Adrenal gland (tissue), 12 donors: Measurements from ENCODE around the gene ST6GALNAC5. TPM values are rescaled to one million over a fixed set of nuclear protein-coding genes. Genes with fewer than 3 reads are reported as not detected.
A peak's percentile ranks its signal among the peaks of the same experiment; 100 is the strongest.

Experiments used
- DNase-seq, 7 donors: peaks; one replicate each; pipeline ENCODE4 v3.0.0-alpha.2; 2019 to 2020
- H3K27ac ChIP-seq, 5 donors: fragments of 200-600 bp; sonication (generic) in 4 of 5; 1 replicate in 3 of 5; 2 replicates in 2 of 5; pipeline versions ENCODE4 v1.5.1 to v1.8.0; 2016 to 2020; ENCODE audit warnings: mild to moderate bottlenecking in 1 of 5
- H3K27me3 ChIP-seq: fragments of 200-600 bp; 2 replicates; pipeline ENCODE4 v1.8.0; 2021
- H3K36me3 ChIP-seq, 2 donors: fragments of 200-600 bp; replicated peaks in 1 of 2; 1 replicate in 1 of 2; 2 replicates in 1 of 2; pipeline versions ENCODE4 v1.5.1 to v1.8.0; 2018 to 2022
- H3K4me1 ChIP-seq, 2 donors: fragments of 200-600 bp; replicated peaks in 1 of 2; 1 replicate in 1 of 2; 2 replicates in 1 of 2; pipeline versions ENCODE4 v1.5.1 to v1.8.0; 2018 to 2021
- H3K4me3 ChIP-seq, 4 donors: fragments of 200-600 bp; sonication (generic) in 3 of 4; one replicate each; pipeline ENCODE4 v1.5.1; 2016 to 2018
- H3K9me3 ChIP-seq, 3 donors: fragments of 200-600 bp; sonication (generic) in 1 of 3; replicated peaks in 1 of 3; 1 replicate in 2 of 3; 2 replicates in 1 of 3; pipeline versions ENCODE4 v1.5.1 to v1.8.0; 2016 to 2021
- POLR2A ChIP-seq, 2 donors: fragments of 450-650 bp; IDR thresholded peaks; one replicate each; pipeline ENCODE4 v1.6.1; 2017; ENCODE audit warnings: antibody characterized with exemption in 2 of 2, mild to moderate bottlenecking in 2 of 2, moderate library complexity in 1 of 2
- WGBS, 4 donors: extraction: QIAGEN DNeasy Blood & Tissue Kit in 2 of 4; methylation state at CpG; one replicate each; pipeline versions ENCODE4 v1.1.5 to v1.1.7; 2013 to 2017; 5-methylcytosine and 5-hydroxymethylcytosine counted together
- intact Hi-C, 2 donors: fragments of 100-400 bp; cut with DNase I; formaldehyde crosslinking; loops; one replicate each; pipeline versions ENCODE4 v1.14.1 to v1.15.0; 2022 to 2023
- polyA plus RNA-seq, 3 donors: library from polyadenylated mRNA; stranded (reverse); fragments of 200-250 nt in 2 of 3; fragments of 350-450 nt in 1 of 3; fragmentation: Illumina TruSeq in 1 of 3; extraction: RNeasy Lipid Tissue Mini Kit (QIAGEN cat#74804) in 1 of 3; gene quantifications; one replicate each; pipeline ENCODE4 v1.2.3, GENCODE V29; 2013 to 2014
- total RNA-seq, 9 donors: library from RNA; depleted of rRNA in 4 of 9; stranded (reverse); fragments of >200 nt in 4 of 9; fragments of 120-200 nt in 1 of 9; fragmentation: NEBNext Ultra II Directional in 1 of 9; extraction: Animal tissue kit (Norgen Biotek cat#: 25700) in 1 of 9; gene quantifications; one replicate each; pipeline versions ENCODE4 v1.1.0 to v1.2.4, GENCODE V29; 2013 to 2023
- TF ChIP-seq, protein P1 (sequence below), 6 experiments: fragments of 450-650 bp in 4 of 6; fragments of 200-600 bp in 2 of 6; sonication (generic) in 1 of 6; IDR thresholded peaks; 1 replicate in 5 of 6; 2 replicates in 1 of 6; pipeline versions ENCODE4 v1.5.1 to v1.8.0; 2016 to 2021; ENCODE audit warnings: antibody characterized with exemption in 6 of 6, mild to moderate bottlenecking in 2 of 6, moderate library complexity in 1 of 6
- donor health status: healthy with polysubstance abuse.
- donor health status: Bipolar disorder and iron deficiency.
- donor health status: DM: yes; HTN: yes; CAD: no.
- donor health status: DM: no; HTN: no; CAD: no.
- donor health status: DM: no; HTN: no; CAD: no.
- donor health status: DM: yes; HTN: yes; CAD: no.

Gene ST6GALNAC5
- total and polyA plus RNA-seq, 12 donors, result 1.1 to 48.4 (median 21.4) TPM

DNA sequence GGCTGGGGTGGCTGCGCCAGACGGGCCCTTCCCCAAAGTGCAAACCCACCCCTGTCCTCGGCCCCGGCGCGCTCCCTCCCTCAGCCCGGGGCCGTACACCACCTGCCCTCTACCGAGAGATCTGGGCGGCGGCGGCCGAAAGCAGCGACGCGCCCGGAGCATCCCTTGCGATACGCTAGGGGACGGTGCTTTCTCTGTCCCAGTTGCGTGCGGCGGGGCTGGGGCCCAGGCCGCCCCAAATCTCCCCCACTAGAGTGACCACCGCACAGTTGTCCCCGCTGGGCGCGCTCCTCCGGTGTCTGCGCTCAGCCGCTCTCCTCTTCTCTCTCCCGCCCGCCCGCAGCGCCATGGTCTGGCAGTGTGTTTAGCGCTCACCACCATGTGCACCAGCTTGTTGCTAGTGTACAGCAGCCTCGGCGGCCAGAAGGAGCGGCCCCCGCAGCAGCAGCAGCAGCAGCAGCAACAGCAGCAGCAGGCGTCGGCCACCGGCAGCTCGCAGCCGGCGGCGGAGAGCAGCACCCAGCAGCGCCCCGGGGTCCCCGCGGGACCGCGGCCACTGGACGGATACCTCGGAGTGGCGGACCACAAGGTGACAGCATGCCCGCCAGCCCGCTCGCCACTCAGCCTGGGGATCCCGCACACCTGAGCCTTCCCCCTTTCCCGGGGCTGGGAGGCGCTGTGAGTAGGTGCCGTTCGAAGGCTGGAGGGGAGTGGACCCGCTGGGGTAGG, 1.0 kb downstream of the ST6GALNAC5 start:
- DNase-seq, result peak; percentile 47 to 79 (median 53)
- Histone ChIP-seq H3K4me1 (peaks cover 8 to 17% of the 10 kb centered on the region in 2 donors), H3K36me3 (no peaks in the 10 kb centered on the region), H3K27me3 (no peaks in the 10 kb centered on the region), H3K9me3 (no peaks in the 10 kb centered on the region), H3K4me3 (peak overlapping the region in 3 of 4 donors; percentile 49 to 66 (median 54)), H3K27ac (peak overlapping the region in 4 of 5 donors; percentile 2 to 70 (median 39))
- intact Hi-C loops, result no loop called here
- 0 to 1% (median 0%) methylated on average over 3 to 65 of the region's 65 CpGs for WGBS, 4 donors
- TF ChIP-seq, protein P1, sequence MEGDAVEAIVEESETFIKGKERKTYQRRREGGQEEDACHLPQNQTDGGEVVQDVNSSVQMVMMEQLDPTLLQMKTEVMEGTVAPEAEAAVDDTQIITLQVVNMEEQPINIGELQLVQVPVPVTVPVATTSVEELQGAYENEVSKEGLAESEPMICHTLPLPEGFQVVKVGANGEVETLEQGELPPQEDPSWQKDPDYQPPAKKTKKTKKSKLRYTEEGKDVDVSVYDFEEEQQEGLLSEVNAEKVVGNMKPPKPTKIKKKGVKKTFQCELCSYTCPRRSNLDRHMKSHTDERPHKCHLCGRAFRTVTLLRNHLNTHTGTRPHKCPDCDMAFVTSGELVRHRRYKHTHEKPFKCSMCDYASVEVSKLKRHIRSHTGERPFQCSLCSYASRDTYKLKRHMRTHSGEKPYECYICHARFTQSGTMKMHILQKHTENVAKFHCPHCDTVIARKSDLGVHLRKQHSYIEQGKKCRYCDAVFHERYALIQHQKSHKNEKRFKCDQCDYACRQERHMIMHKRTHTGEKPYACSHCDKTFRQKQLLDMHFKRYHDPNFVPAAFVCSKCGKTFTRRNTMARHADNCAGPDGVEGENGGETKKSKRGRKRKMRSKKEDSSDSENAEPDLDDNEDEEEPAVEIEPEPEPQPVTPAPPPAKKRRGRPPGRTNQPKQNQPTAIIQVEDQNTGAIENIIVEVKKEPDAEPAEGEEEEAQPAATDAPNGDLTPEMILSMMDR (IDR thresholded peaks at IDR 0.05), result peak in 4 of 6 experiments; percentile 25 to 37 (median 28)
- TF ChIP-seq POLR2A (IDR thresholded peaks at IDR 0.05), result peak in 1 of 2 donors; percentile 22

DNA sequence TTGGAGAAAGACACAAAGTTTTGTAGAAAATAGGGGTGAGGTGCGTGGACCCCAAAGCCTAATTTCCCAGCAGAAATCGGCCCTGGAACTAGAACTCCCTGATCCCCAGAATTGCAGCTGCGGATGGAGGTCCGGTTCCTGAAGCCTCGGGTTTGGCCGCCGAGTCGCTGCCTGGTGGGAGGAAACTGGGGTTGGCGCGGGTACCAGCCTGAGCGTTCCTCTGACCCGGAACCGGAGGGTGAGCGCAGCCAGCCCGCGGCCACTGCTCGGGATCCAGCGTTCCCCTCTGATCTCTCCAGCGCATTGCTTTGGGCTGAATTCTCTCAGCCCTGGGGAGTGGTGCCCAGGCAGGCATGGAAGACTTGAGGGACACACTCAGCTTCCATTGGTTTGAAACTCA, 1.6 kb downstream of the ST6GALNAC5 start:
- Histone ChIP-seq H3K4me3 (peak overlapping the region in 2 of 4 donors; percentile 54 to 66), H3K27me3 (no peaks in the 10 kb centered on the region), H3K9me3 (no peaks in the 10 kb centered on the region), H3K27ac (peak overlapping the region in 3 of 5 donors; percentile 2 to 70 (median 61)), H3K36me3 (no peaks in the 10 kb centered on the region), H3K4me1 (peaks cover 8 to 17% of the 10 kb centered on the region in 2 donors)
- peak; percentile 16 to 66 (median 45) for DNase-seq
- intact Hi-C loops, result no loop called here
- 0 to 10% (median 3%) methylated on average over 5 to 19 of the region's 19 CpGs for WGBS, 4 donors
- TF ChIP-seq, protein P1 (IDR thresholded peaks at IDR 0.05), result no peak
- no peak for TF ChIP-seq POLR2A (IDR thresholded peaks at IDR 0.05)

DNA sequence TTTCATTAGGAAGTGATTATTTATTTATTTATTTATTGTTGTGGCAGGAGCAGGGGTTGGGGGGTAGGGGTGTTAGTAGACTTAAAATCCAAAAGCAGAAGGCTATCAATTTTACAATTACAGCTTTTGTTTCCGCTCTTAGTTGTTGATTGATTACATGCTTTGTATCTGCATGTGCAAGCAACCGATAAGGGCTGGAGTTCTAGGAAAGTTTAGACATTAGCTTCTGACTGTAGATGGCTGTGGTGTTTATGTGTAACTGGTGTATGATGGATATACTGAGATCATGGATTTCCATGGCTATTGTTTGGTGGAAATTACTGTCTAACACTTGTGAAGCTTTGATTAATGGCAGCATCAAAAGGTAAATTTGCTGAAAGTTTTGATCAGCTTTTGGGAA, 2.8 kb downstream of the ST6GALNAC5 start:
- H3K4me1 ChIP-seq, result peaks cover 8 to 17% of the 10 kb centered on the region in 2 donors
- H3K9me3 ChIP-seq, result no peaks in the 10 kb centered on the region
- H3K27me3 ChIP-seq, result no peaks in the 10 kb centered on the region
- no peak for DNase-seq
- H3K36me3 ChIP-seq, result no peaks in the 10 kb centered on the region
- H3K4me3 ChIP-seq, result peak overlapping the region in 1 of 4 donors; percentile 66
- intact Hi-C loops, result no loop called here
- WGBS, 4 donors, result 55 to 64% (median 59%) methylated on average over 2 of the region's 2 CpGs
- no peak for TF ChIP-seq POLR2A (IDR thresholded peaks at IDR 0.05)
- TF ChIP-seq, protein P1 (IDR thresholded peaks at IDR 0.05), result no peak
- H3K27ac ChIP-seq, result no peak overlapping the region

DNA sequence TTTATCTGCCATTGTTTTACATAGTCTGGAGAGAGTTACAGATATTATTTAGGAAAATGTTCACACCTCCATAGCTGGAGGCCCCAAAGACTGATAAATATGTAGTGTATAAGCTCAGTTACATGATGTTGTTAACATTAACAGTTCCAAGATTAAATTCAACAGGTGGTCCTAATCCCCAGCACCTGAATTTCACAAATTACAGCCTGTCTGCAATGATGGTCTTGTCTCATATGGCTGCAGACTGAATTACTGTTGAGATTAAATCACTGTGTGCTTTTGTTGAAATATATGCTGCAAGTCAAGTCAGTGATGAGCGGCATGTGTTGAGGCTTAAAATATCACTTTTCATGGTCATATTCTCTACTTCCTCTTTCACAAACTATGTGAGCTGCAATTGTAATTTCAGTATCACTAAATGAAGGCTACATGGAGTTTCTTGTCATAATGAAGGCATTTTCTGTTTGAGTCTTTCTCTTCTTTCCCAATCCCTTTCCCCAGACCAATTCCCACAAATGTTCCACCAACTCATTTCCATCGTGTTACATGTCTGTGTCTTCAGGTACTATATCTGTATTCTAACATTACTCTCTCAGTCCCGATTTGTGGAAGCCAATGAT, 4.2 kb downstream of the ST6GALNAC5 start:
- intact Hi-C loops, result no loop called here
- WGBS, 4 donors, result 80 to 87% (median 82%) methylated on average over 3 of the region's 3 CpGs
- Histone ChIP-seq H3K9me3 (no peaks in the 10 kb centered on the region), H3K36me3 (no peaks in the 10 kb centered on the region), H3K27ac (no peak overlapping the region), H3K27me3 (no peaks in the 10 kb centered on the region), H3K4me1 (peaks cover 6 to 8% of the 10 kb centered on the region in 2 donors), H3K4me3 (no peak overlapping the region)
- DNase-seq, result no peak
- TF ChIP-seq, protein P1 (IDR thresholded peaks at IDR 0.05), result no peak
- TF ChIP-seq POLR2A (IDR thresholded peaks at IDR 0.05), result no peak
